NAMALWA (cell line): ENCODE results near the gene RPS2.
"Not testable (repeated sequence)": the region's sequence is repeated elsewhere in the genome, so short reads cannot be mapped to it uniquely, and the experiment has no call there.

Experiments used
- DNase-seq: peaks from one replicate; pipeline ENCODE4 v3.0.0-alpha.2; 2015; ENCODE audit warnings: low spot score

Gene RPS2

DNA sequence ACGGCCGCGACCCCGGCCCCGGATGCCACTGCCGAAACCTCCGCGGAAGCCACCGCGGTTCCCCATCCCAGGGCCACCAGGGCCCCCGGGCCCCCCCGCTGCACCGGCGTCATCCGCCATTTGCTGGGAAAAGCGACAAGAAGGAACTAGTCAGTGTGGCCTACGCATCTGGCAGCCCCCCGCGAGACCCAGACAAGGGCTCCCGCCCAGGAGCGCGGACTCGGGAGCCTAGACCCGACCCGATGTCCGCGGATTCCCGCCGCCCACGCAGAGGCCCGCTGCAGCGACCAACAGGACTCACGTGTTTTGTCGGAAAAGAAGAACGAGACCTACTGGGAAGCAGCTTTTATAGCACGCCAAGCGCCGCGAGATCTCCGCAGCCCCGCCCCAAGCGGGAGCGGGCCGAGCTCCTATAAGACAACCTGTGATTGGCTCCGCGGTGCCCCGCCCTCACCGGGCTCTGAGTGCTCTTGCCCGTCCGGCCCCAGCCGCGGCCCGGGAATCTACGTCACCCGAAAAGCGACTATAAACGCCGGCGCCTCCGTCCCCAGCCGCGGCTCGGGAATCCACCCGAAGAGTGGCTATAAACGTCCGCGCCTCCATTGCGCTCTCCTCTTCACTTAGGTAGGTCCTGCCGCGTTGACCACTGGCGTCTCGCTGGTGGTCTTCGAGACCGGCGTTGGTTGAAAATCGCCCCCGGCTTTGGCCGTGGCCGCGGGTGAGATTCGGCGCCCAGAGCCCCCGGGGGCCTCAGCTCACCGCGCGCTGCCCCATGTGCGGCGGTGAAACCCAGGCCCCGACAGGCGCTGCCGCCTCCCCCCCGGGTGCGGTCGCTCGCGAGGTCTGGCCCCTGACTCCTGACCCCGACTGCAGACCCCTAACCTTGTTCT lies at the start of gene RPS2:
Gene RPS2, minus strand, starts transcription at position 321 of the 890 bp plus-strand sequence. Its CDS starts 201 bp downstream, at position 120.
- peak; percentile 98 for DNase-seq

- DNase-seq: no peak
Measured at GRCh38 chr16:2013527-2013926, 48.9 kb upstream of the RPS2 start.

- not testable (repeated sequence) for DNase-seq
Measured at GRCh38 chr16:2011726-2012125, 47.1 kb upstream of the RPS2 start.

GRCh38 chr16:2009791-2010510 lies 45.3 kb upstream of the RPS2 start, which contains the start of gene ZNF598:
ZNF598 (minus strand) TSS chr16:2009821.
- peak; percentile 88 for DNase-seq

DNA sequence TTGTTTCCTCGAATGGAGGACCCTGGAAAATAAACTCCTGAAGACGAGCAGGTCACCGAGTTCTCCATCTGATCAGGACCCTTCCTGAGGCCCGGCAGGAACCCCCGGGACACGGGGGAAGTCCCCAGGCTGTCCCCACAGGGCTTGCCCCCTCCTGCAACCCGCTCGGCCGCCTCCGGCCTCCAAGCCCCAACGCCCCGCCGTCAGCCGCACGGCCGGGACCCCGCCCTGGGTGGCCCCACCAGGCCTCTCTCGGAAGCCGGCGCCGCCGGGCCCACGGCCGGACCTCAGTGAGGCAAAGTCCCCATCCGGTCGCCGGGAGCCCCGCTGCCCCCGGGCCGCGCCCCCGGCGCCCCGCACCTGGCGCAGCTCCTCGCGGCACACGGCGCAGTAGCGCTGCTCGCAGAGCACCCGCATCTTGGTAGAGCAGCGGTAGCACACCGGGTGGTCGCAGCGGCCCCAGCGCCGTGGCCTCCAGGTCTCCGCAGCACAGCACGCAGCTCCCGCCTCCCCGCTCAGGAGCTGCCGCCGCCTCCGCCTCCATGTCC lies 44.6 kb upstream of the RPS2 start:
- peak; percentile 45 for DNase-seq

GRCh38 chr16:2008631-2009163 lies 44.1 kb upstream of the RPS2 start:
- DNase-seq: peak; percentile 54

DNA sequence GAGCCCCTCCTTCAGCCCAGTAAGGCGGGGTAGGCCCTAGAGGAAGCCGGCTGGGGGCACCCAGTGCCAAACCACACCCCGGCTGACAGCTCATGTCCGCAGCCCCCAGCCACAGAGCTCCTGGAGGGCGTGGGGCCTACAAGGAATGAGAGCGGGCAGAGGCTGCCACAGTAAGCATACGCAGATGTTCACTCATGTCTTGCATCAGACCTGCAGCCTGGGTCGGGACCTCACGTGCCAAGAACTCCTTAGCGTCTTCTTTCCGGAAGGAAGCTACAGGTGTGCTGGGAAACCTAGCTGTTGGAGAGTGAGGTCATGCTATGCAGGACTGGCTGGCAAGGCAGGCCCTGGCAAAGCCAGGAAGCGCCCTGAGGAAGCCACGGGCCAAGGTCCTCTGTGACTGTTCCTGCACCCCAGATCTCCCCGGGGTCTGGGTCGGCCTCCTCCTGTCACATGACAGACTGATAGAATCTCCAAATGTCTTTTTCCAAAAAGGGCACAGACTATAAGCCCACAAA lies 43.4 kb upstream of the RPS2 start:
- no peak for DNase-seq

- DNase-seq: no peak
Measured at GRCh38 chr16:2007081-2007836, 42.6 kb upstream of the RPS2 start.

- no peak for DNase-seq
Measured at GRCh38 chr16:2006317-2006716, 41.7 kb upstream of the RPS2 start.

- no peak for DNase-seq
Measured at GRCh38 chr16:2005646-2006045, 41.0 kb upstream of the RPS2 start.

DNA sequence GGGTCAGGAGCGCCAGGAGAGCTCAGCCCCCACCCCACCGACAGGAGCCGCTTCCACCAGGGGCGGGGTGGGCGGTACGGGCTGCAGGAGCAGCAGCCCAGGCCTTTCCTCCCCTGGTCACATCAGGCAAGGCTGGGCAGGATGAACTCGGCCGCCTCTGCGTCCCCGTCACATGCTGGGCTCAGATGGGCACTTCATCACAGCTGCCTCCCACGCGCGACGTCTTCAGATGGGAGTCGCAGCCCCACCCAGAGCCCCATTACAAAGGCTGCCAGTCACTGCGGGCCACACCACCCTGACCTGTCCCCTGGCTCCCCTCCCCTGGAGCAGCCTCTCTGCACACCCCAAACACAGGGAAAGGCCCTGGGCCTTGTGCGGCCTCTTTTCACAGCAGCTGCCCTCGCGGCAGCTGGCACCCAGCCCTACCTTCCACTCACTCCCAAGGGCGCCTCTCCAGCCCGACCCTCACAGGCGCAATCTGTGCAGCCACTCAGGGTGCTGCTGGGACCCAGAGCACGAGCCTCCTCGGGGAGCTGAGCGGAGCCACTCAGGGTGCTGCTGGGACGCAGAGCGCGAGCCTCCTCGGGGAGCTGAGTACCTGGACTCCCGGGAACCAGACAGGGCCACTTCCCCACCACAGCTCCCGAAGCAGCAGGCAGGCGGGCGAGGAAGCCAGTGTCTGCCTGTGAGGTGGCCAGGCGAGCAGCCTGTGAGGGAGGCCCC lies 40.3 kb upstream of the RPS2 start:
- DNase-seq: no peak

DNA sequence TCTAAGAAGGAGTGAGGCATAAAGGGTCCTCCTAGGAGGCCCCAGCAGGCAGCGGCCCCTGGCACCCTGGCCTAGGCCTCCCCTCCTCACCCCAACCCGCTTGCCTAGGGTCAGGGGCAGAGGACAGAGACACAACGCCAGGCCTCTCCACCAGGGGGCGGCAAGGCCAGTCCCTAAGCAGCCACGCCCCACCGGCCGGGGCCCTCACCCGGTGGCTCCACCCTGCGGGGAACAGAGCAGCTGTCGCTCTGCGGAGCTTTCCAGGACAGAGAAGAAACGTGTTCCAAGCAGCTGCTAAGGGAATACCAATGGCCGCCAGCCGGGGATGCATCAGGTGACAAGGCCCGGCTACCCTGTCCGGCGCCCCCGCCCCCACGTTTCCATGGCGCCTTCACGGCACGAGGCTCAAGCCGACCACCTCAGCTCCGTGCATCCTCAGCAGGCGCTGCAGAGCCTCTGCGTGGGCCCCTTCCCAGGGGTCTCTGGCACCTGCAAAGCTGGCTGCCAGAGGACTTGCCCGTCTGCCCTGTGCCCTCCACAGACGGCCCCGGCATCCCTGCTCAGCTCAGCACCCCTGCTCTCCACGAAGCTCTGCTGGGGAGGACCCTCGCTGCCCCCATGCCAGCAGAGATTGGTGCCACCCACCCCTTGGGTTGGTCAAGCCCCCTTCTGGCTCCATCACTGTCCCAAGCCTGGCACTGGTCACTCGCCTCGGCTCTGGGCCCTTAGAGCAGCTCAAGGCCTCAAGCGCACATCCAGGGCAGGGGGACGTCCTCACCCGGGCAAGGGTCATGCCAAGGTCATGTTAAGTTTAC lies 39.4 kb upstream of the RPS2 start:
- DNase-seq: peak; percentile 93

DNA sequence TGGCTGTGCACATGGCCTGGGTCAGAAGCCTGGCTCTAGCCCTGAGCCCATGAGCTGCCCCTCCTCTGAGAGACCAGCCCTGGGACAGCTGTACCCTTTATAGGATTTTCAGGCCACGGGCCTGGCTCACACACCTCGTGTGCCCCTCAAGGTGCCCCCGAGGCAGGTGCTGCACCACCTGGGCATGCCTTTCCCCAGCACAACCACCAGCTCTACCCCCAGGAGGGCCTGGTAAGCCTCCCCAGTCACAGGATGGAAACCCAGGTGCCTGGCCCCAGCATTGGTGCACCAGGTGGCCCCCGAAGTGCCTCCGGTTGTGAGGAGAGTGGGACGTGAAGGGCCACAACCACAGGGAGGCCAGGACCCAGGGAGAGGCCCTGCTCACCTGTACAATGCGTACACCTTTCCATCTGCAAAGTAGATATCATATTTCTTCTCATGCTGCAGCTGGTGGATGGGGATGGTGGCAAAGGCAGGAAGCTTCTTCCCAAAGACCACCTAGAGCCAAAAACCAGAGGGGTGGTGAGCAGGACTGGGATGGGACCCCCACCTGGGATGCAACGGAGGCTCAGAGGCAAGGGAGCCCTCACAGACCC lies 38.7 kb upstream of the RPS2 start:
- no peak for DNase-seq

GRCh38 chr16:2002406-2003230 lies 38.0 kb upstream of the RPS2 start:
- DNase-seq: no peak

GRCh38 chr16:2001456-2002355 lies 37.1 kb upstream of the RPS2 start:
- no peak for DNase-seq

- no peak for DNase-seq
Measured at GRCh38 chr16:2001035-2001434, 36.4 kb upstream of the RPS2 start.

DNA sequence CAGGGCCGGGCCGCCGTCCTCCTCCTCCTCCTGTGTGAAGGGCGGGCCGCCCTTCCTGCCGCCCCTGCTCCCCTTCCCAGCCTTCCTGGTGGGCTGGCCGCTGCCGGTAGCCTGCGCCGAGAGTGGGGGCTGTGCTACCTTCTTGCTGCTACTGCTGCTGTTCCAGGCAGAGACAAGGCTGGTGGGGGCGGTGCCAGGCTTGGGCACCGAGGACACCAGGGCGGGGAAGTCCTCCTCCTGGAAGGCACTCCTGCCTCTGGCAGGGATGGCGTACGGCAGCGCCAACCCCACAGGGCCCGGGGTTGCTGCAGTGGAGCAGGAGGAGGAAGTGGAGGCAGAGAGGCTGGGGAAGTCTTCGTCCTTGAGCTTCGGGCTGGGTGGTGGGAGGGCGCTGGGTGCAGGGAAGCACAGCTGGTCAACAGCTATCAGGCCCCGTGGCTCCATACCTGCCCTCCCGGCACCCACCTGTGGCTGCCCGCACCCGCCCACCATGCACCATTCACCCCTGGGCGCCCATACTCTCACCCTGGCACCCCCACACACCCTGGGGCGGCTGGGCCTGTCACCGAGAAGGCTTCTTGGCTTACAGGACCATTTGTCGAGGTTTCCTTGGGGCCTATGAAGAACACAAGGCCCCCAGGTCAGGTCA lies 35.4 kb upstream of the RPS2 start:
- DNase-seq: no peak
